ENCODE measurements around the gene MAP7D2.

Gene MAP7D2

GRCh38 chrX:20037186-20037585, 79.5 kb downstream of the MAP7D2 start:
- no peak for DNase-seq

GRCh38 chrX:20032201-20032600, 84.5 kb downstream of the MAP7D2 start:
- DNase-seq = no peak

- DNase-seq = no peak
Observed at GRCh38 chrX:20029728-20030127, 87.0 kb downstream of the MAP7D2 start.

GRCh38 chrX:20028588-20028987, 88.1 kb downstream of the MAP7D2 start:
- no peak for DNase-seq

- no peak for DNase-seq
Observed at GRCh38 chrX:20026278-20026677, 90.4 kb downstream of the MAP7D2 start.

DNA sequence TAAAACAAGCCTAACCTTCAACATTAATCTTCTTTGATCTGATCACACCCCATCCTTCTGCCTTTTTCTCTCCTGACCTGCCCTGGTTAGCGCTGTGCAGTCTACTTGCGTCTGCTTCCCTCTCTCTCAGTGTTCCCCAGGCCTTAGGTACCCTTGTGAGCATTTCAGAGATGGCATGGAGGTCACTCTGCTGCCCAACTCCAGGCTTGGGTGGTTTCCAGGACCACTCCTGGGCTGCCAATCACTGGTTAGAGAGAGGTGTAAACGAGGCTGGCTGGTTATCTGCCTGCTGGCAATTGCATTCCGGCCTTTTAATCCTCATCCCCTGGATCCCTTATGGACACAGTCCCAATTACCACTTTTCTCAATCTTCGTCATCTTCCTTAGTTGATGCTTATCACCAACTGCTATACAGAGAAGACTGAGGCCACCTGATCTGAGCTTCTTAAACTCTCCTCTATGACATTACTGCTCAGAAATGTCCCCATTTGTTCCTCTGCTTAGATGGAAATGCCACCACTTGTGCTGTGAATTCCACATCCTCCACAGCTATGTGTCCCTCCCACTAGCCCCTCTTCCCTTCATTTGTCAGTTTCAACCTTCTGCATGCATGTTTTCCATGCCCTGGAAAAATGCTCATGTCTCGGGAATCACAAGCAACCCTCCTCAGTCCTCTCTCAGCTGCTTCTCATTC, 96.9 kb downstream of the MAP7D2 start:
- DNase-seq = no peak

DNA sequence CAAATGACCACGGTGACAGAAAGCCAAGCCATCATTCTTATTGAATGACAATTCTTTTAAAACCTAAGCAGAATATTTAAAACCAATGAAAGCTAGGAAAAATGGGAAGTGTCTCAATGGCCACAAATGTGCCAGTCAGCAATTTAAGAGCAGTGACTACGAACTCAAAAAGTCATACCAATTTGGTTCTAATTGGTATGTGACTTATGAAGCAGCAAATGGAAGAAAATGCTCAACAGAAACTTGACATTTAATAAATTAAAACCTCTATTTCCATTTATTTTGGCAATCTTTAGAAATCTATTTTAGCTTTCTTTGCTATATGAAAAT, 100.1 kb downstream of the MAP7D2 start:
- no peak for DNase-seq

DNA sequence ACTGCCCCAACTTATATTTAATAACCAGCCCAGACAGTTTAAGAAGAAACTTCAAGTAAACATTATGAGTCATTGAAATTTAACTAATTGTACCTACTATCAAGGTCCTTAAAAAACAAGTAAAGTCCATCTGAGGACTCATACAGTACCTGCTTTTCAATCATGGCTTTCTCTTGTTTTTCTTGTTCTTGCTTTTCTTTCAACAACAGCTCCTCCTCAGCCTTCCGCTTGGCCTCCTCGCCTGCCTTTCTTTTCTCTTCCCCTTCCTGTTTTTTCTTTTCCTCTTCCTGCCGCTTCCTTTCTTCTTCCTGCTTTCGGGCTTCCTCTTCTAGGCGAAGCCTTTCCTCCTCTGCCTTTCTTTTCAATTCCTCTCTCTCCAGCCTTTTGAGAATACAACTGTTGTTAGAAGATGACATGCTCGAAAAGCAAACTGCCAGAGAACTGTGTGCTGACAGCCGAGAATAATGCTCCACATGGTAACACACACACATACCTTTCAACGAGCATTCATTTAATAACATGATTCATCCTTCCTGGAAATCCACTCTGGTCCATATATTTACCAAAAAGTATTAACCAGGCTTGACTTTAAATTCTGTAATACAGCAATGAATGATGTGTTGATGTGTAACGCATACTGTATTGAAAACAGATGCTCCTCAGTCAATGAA, 100.6 kb downstream of the MAP7D2 start:
- DNase-seq = no peak

DNA sequence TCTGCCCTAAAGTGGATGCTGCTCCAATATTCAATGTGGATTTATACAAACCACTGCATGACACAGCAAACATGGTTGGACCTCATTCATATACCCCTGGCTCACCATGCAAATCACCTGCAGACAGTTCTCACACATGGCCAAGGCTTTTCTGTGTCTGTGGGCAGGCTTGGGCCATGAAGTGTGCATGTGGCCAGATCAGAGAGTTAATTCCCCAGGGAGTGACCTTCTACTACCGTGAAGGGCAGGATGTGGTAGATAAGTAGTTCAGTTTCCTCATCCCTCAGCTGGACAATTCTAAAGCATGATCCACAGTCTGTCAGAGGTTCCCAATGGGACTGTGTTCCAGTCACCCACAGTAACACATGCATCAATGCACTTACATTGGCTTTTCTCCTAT, 101.3 kb downstream of the MAP7D2 start:
- no peak for DNase-seq

DNA sequence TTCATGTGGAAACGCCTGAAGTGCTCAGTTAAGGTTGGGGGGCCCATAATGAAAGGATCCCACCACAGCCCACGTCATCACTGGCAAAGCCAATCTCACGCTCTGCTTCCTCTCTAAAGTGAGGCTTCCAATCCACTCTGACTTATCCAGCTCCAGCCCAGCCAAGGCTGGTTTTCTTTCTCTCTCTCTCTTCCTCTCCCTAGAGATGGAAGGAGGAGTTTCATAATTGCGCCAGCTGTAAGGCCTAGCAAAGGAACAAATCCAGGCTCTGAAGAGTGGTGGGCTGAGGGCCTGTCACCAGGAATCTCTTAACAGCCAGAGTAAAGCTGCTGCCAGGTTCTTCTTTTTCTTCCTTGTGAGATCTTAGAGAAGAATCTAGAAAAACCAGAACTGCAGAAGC, 105.1 kb downstream of the MAP7D2 start:
- no peak for DNase-seq

GRCh38 chrX:20007962-20008622, 108.6 kb downstream of the MAP7D2 start:
- DNase-seq = no peak

GRCh38 chrX:20005883-20006282, 110.8 kb downstream of the MAP7D2 start:
- no peak for DNase-seq

GRCh38 chrX:20001588-20001987, 115.1 kb downstream of the MAP7D2 start:
- DNase-seq = no peak

GRCh38 chrX:19991350-19991718, 125.4 kb downstream of the MAP7D2 start:
- no peak for DNase-seq

- DNase-seq = peak; percentile 77 to 83 (median 80)
Observed at GRCh38 chrX:19990556-19991349, 126.0 kb downstream of the MAP7D2 start, which contains the start of gene BCLAF3. BCLAF3 (minus strand) TSS chrX:19991061; CDS start chrX:19970264, 20,797 bp downstream.

DNA sequence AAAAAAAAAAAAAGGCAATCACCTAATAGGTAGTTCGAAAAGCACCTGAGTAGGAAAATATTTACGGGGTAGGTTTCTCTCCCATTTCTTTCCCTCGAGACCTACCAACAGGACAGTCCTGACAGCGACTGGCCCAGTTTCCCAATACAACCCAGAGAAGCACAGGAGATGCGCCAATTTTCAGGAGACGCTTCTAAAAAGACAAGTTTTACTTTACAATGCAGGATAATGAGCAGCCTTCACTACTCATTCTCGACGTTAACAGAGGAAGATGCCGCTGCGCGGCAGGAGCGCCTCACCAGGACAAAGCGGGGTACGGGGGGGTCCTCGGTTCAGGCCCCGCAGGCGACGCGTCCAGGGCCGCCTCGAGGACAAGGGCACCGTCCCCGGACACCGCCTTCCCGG, 126.6 kb downstream of the MAP7D2 start:
- no peak for DNase-seq

GRCh38 chrX:19987856-19988255, 128.9 kb downstream of the MAP7D2 start:
- no peak for DNase-seq

DNA sequence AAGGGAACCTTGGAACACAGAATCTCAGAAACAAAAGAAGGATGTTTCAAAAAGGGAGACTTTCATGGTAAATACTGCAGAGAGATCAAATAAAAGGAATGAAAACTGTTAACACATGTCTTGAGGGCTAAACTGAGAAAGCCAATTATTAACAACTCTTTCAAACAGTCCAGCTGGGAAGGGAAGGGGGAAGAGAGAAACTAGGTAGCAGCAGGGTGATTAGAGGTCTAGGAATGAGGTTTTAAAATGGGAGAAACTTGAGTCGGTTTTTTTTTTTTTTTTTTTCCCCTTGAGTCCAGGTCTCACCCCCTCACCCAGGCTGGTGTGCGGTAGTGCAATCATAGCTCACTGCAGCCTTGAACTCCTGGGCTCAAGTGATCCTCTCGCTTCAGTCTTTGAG, 130.2 kb downstream of the MAP7D2 start:
- no peak for DNase-seq

- no peak for DNase-seq
Observed at GRCh38 chrX:19981947-19982346, 134.8 kb downstream of the MAP7D2 start.

DNA sequence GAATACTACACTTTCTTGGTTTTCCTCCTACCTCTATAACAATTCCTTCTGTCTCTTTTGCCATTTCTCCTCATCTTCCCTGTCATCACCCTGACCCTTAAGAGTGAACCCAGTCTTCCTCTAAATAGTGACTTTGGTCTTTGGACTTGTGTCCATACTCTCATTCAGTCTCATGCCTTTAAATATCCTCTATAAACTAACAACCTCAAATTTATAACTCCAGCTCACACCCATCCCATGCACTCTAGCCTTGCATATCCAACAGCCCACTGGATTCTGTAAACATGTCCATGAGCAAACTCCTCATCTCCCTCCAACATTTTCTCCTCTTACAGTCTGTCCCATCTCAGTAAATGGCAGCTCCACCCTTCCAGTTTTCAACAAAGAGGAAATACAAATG, 140.9 kb downstream of the MAP7D2 start:
- no peak for DNase-seq

DNA sequence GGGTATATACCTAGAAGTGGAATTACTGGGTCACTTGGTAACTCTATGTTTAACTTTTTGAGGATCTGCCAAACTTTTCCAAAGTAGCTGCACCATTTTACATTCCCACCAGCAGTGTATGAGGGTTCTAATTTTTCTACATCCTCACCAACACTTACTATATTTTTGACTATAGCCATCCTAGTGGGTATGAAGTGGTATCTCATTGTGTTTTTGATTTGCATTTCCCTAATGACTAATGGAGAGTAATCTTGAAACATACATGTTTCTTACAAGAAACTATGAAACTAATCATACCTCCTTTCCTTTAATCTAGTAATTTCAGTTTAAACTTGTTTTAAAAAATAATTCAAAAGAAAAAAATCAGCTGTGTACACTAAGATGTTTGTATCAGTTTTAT, 143.7 kb downstream of the MAP7D2 start:
- DNase-seq = no peak

- no peak for DNase-seq
Observed at GRCh38 chrX:19968276-19968675, 148.4 kb downstream of the MAP7D2 start.

DNA sequence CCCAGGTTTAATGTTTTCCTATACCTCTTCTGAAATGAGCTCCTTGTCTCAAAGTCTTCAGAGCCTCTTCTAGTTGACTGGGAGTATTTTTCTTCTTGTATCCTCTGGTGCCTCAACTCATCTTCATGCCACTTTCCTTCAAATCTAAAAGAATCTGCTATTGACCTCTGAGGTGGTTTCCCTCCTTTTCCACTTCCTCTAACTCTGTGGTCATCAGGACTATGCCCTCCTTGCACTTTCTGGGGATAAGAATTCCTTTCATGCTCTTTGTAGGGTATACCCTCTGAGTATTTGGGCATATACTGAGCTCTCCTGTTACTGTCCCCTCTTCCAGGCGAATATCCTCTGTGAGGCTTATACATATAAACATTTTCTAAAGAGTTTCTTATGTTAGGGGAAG, 150.7 kb downstream of the MAP7D2 start:
- no peak for DNase-seq
